Thyroid gland (tissue), 4 donors: ENCODE data around the gene SH3RF1.

Experiments
- POLR2A ChIP-seq, 2 donors: fragments of 450-650 bp; IDR thresholded peaks; one replicate each; pipeline ENCODE4 v1.6.1; 2017; ENCODE audit warnings: antibody characterized with exemption in 2 of 2, mild to moderate bottlenecking in 2 of 2, moderate library complexity in 1 of 2
- TF ChIP-seq, protein P1 (sequence below), 6 experiments: fragments of 200-600 bp in 3 of 6; fragments of 450-650 bp in 3 of 6; sonication (generic) in 3 of 6; IDR thresholded peaks; one replicate each; pipeline ENCODE4 v1.5.1; 2016 to 2019; ENCODE audit warnings: antibody characterized with exemption in 6 of 6, mild to moderate bottlenecking in 2 of 6, inconsistent platforms in 1 of 6, moderate library complexity in 1 of 6

DNA sequence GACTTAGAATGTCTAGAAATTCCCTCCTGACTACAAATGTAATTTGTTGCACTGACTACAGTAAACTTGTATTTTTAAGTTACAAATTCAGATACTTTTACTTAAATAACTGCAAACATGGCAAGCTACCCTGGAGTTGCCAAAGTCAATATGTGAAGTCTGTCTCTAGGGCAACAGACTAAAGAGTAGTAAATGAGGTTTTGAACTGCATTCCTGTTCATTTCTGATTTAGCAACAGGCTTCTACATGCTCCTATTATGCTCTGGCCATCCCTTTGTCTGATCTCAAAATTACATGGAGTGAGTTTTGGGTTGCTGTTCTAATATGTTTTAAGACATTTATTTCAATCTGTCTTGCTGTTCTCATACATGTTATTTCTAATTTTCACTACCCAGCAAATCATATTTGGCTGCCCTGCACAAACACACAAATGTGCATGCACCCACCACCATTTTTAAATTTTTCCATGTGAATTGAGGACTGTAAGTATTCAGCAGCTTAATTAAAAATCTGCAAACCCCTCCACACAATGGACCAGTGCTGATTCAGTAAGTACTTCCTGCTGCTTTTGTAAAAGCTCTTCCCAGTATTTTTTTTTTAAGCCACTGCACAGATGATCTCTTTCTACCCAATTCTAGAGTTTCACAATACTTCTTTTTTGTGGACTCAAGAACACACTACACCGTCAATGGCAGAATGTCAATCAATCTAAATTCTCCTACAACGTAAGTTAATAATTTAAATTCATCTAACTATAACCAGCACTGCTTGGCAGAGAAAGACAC lies 26.7 kb downstream of the SH3RF1 start:
- TF ChIP-seq, protein P1, sequence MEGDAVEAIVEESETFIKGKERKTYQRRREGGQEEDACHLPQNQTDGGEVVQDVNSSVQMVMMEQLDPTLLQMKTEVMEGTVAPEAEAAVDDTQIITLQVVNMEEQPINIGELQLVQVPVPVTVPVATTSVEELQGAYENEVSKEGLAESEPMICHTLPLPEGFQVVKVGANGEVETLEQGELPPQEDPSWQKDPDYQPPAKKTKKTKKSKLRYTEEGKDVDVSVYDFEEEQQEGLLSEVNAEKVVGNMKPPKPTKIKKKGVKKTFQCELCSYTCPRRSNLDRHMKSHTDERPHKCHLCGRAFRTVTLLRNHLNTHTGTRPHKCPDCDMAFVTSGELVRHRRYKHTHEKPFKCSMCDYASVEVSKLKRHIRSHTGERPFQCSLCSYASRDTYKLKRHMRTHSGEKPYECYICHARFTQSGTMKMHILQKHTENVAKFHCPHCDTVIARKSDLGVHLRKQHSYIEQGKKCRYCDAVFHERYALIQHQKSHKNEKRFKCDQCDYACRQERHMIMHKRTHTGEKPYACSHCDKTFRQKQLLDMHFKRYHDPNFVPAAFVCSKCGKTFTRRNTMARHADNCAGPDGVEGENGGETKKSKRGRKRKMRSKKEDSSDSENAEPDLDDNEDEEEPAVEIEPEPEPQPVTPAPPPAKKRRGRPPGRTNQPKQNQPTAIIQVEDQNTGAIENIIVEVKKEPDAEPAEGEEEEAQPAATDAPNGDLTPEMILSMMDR (IDR thresholded peaks at IDR 0.05), result no peak
- TF ChIP-seq POLR2A (IDR thresholded peaks at IDR 0.05), result no peak
